22Rv1 (cell line): Measurements from ENCODE around the gene RFLNA.

ENCODE experiments used
- H3K27ac ChIP-seq: fragments of 450-650 bp; 2 replicates; pipeline ENCODE4 v1.5.1; 2017
- ZFX ChIP-seq: fragments of 450-650 bp; IDR thresholded peaks from 2 replicates; pipeline ENCODE4 v1.6.1; 2017; ENCODE audit warnings: antibody characterized with exemption, borderline replicate concordance
- TF ChIP-seq, protein P1 (sequence below): fragments of 450-650 bp; IDR thresholded peaks from 2 replicates; pipeline ENCODE4 v1.5.1; 2017; ENCODE audit warnings: mild to moderate bottlenecking

RFLNA gene

GRCh38 chr12:124273630-124274029 is 21.3 kb upstream of the RFLNA start:
- H3K27ac ChIP-seq: no peak overlapping the region
- TF ChIP-seq, protein P1, sequence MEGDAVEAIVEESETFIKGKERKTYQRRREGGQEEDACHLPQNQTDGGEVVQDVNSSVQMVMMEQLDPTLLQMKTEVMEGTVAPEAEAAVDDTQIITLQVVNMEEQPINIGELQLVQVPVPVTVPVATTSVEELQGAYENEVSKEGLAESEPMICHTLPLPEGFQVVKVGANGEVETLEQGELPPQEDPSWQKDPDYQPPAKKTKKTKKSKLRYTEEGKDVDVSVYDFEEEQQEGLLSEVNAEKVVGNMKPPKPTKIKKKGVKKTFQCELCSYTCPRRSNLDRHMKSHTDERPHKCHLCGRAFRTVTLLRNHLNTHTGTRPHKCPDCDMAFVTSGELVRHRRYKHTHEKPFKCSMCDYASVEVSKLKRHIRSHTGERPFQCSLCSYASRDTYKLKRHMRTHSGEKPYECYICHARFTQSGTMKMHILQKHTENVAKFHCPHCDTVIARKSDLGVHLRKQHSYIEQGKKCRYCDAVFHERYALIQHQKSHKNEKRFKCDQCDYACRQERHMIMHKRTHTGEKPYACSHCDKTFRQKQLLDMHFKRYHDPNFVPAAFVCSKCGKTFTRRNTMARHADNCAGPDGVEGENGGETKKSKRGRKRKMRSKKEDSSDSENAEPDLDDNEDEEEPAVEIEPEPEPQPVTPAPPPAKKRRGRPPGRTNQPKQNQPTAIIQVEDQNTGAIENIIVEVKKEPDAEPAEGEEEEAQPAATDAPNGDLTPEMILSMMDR: peak; percentile 56
- TF ChIP-seq ZFX: no peak

DNA sequence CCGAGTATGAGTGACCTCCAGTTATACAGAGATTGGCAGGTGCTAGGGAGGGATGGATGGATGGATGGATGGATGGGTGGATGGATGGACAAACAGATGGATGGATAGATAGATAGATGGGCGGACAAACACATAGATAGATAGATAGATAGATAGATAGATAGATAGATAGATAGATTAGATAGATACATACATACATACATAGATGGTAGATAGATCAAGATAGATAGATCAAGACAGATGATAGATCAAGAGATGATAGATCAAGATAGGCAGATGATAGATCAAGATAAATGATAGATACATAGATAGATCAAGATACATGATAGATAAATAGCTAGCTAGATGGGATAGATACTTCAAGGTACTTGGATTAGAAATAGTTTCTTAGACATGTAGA is 18.6 kb upstream of the RFLNA start:
- H3K27ac ChIP-seq: no peak overlapping the region
- no peak for TF ChIP-seq ZFX
- TF ChIP-seq, protein P1: no peak

DNA sequence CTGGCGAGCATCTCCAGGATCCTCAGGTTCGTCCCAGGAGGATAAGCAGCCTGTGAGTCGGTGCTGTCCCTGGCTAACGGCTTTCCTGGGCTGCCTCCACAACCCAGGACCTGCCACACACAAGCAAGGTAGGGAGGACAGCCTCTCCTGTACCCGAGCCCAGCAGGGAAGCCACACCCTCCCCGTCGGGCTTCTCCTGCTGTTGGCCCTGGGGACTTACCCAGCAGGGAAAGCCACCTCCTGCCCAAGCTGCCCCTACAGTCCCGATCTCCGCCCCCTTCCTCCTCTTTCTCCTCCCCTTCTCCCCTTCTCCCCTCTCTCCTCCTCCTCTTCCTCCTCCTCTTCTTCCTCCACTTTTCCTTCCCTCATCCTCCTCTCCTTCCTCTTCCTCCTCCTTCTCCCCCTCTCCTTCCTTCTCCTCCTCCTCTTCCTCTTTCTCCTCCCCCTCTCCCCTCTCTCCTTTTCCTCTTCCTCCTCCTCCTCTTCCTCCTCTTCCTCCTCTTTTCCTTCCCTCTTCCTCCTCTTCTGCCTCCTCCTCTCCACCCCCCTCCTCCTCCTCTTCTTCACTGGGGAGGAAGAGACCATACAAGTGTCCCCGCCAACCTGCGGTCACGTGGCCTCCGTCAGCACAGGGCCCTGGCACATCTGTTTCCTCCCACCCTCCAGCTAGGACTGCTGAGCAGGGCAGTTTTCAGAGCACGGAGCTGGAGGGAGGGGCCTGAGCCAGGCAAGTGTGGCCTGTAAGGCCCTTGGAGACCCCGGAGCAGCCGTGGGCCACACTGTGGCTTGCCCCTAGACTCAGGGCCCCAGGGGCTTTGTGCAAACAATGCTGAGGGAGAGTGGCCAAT is 17.3 kb upstream of the RFLNA start:
- no peak overlapping the region for H3K27ac ChIP-seq
- TF ChIP-seq, protein P1: no peak
- TF ChIP-seq ZFX: no peak

DNA sequence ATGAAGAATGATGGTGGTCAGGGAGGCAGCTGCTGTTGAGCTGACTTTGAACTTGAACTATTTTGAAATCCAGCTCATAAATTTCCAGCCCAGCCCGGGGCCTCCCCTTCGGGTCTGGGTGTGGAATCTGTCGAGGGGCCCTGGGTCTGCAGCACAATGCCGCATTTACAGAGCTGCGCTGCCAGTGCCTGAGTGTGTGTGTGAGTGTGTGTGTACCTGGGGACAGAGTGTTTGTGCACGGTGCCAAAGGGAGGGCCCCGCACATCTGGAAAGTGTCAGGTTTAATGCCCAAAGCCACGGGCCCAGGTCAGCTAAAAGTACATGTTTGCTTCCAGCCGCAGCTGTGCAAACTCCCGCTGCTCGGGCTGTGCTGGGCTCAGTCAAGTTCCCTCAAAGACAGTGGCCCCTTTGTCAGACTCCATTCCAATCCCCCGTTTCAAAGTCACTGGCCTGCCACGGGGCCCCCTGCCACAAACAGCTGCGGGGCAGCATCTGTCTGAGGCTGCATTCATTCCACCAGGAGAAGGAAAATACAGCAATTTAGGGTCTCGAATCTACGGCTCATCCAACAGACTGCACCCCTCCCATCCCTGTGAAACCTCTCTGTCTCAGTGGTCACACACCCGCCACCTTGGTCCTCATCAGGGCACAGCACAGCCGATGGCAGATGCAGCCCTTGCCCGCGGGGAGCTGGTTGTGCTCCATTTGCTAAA is 16.3 kb upstream of the RFLNA start:
- no peak for TF ChIP-seq ZFX
- TF ChIP-seq, protein P1: no peak

GRCh38 chr12:124279315-124279714 is 15.6 kb upstream of the RFLNA start:
- no peak overlapping the region for H3K27ac ChIP-seq
- TF ChIP-seq, protein P1: no peak
- TF ChIP-seq ZFX: no peak

More for the DNA sequence above, 16.3 kb upstream of the RFLNA start:
- no peak overlapping the region for H3K27ac ChIP-seq

DNA sequence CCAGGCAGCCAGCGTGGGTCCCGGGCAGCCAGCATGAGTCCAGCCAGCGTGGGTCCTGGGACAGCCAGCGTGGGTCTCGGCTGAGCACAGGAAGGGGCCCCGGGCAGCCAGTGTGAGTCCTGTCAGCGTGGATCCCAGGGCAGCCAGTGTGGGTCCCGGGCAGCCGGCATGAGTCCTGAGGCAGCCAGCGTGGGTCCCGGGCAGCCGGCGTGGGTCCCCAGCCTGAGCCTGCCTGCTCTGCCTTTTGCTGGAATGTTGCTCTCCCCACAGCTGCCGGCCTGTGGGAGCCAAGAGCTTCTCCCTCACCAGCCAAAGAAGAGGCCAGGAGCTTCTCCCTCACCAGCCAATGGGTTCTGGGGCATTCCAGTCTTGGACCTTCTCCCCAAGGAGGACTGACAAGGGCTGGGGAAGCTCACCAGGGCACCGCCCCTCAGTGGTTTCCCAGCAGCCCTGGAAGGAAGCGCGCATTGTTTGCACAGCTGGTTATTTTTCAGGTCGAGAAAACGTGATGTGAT is 15.0 kb upstream of the RFLNA start:
- H3K27ac ChIP-seq: no peak overlapping the region

More for the DNA sequence above, 15.0 kb upstream of the RFLNA start:
- TF ChIP-seq ZFX: no peak
- TF ChIP-seq, protein P1: no peak
